Fibroblast of skin of left biceps (primary cell): ENCODE results near the gene COL8A2.
"Not testable (repeated sequence)": the region's sequence is repeated elsewhere in the genome, so short reads cannot be mapped to it uniquely, and the experiment has no call there.

Source experiments
- DNase-seq, 2 experiments: peaks; one replicate each; pipeline ENCODE4 v3.0.0-alpha.2; 2013; ENCODE audit warnings: low read depth in 2 of 2

COL8A2 gene

GRCh38 chr1:36125129-36125991, at the start of gene COL8A2:
TSS of gene COL8A2 (minus strand) at chr1:36125222. CDS start at chr1:36100242, 24,980 bp downstream.
- DNase-seq: no peak

- DNase-seq: no peak
Observed at GRCh38 chr1:36174713-36175112, 49.7 kb upstream of the COL8A2 start.

GRCh38 chr1:36172983-36173382, 48.0 kb upstream of the COL8A2 start:
- no peak for DNase-seq

- DNase-seq: no peak
Observed at GRCh38 chr1:36172017-36172747, 47.2 kb upstream of the COL8A2 start.

GRCh38 chr1:36170643-36171412, 45.8 kb upstream of the COL8A2 start:
- no peak for DNase-seq

- no peak for DNase-seq
Observed at GRCh38 chr1:36168514-36168913, 43.5 kb upstream of the COL8A2 start.

GRCh38 chr1:36166938-36167905, 42.2 kb upstream of the COL8A2 start:
- DNase-seq: no peak

GRCh38 chr1:36166136-36166535, 41.1 kb upstream of the COL8A2 start:
- DNase-seq: no peak

GRCh38 chr1:36165145-36165544, 40.1 kb upstream of the COL8A2 start:
- no peak for DNase-seq

- no peak for DNase-seq
Observed at GRCh38 chr1:36164361-36164760, 39.3 kb upstream of the COL8A2 start.

GRCh38 chr1:36163426-36163825, 38.4 kb upstream of the COL8A2 start:
- no peak for DNase-seq

GRCh38 chr1:36162680-36163239, 37.7 kb upstream of the COL8A2 start:
- no peak for DNase-seq

GRCh38 chr1:36161641-36162531, 36.9 kb upstream of the COL8A2 start:
- DNase-seq: no peak

GRCh38 chr1:36160949-36161485, 36.0 kb upstream of the COL8A2 start:
- no peak for DNase-seq

- no peak for DNase-seq
Observed at GRCh38 chr1:36160388-36160948, 35.4 kb upstream of the COL8A2 start.

- DNase-seq: no peak
Observed at GRCh38 chr1:36159614-36160387, 34.8 kb upstream of the COL8A2 start.

GRCh38 chr1:36158827-36159252, 33.8 kb upstream of the COL8A2 start:
- not testable (repeated sequence) for DNase-seq
